Measurements from ENCODE around the gene HNRNPA1. TPM values are rescaled to one million over a fixed set of nuclear protein-coding genes. Genes with fewer than 3 reads are reported as not detected.

The HNRNPA1 gene
- total RNA-seq, 1 experiment from 2014 or later: 3,193 TPM

GRCh38 chr12:54329759-54330158 is 49.2 kb downstream of the HNRNPA1 start:
- H2BK5ac ChIP-seq (ENCODE audit: insufficient read length, low read length): no peak overlapping the region
- no peak overlapping the region for H2BK20ac ChIP-seq (ENCODE audit: low read depth, low read length, poor library complexity, severe bottlenecking)
- no peak overlapping the region for H3K23ac ChIP-seq (ENCODE audit: insufficient read length, low read depth, low read length)
- no peaks in the 10 kb centered on the region for H3K9me3 ChIP-seq (ENCODE audit: control insufficient read depth, low read depth, low read length)
- H3K14ac ChIP-seq (ENCODE audit: insufficient read depth, low read length): no peak overlapping the region
- no peaks in the 10 kb centered on the region; the same call in 1 of the 2 replicates for H3K79me2 ChIP-seq (ENCODE audit: insufficient read depth, low read length)
- H2AFZ ChIP-seq (ENCODE audit: low read length): no peak overlapping the region
- H3K56ac ChIP-seq (ENCODE audit: insufficient read length, low read depth, low read length): no peak overlapping the region
- no peaks in the 10 kb centered on the region for H3K4me1 ChIP-seq (ENCODE audit: insufficient read depth, low read length)
- no peaks in the 10 kb centered on the region; the same call in 1 of the 2 replicates for H3K27me3 ChIP-seq (ENCODE audit: insufficient read depth, low read length)
- Mint-ChIP-seq H3K36me3 (ENCODE audit: insufficient read depth in 1 of 3, low read depth in 3 of 3) (peaks cover 0 to 2% (median 0%) of the 10 kb centered on the region in 3 experiments; a peak in 2 of 7 replicates), H3K4me1 (peaks cover 19 to 26% of the 10 kb centered on the region in 2 experiments), H3K9me3 (no peaks in the 10 kb centered on the region), H3K4me3 (no peak overlapping the region), H3K27me3 (ENCODE audit: low read depth) (no peaks in the 10 kb centered on the region), H3K27ac (no peak overlapping the region)
- no peaks in the 10 kb centered on the region for H3K79me1 ChIP-seq (ENCODE audit: insufficient read depth, low read depth, low read length, poor library complexity, severe bottlenecking)
- H4K8ac ChIP-seq (replicated peaks; ENCODE audit: insufficient read length, low read depth, low read length): no peak overlapping the region
- H2BK12ac ChIP-seq (ENCODE audit: insufficient read length, low read depth, low read length): no peak overlapping the region
- H3T11ph ChIP-seq (ENCODE audit: low read length): no peak overlapping the region
- no peak overlapping the region for H4K5ac ChIP-seq (ENCODE audit: insufficient read length, low read depth, low read length)
- no peak overlapping the region for H2BK120ac ChIP-seq (ENCODE audit: low read depth, low read length, poor library complexity, severe bottlenecking)
- no peak overlapping the region for H3K27ac ChIP-seq (ENCODE audit: insufficient read length, low read depth, low read length)
- TF ChIP-seq CTCF (conservative IDR thresholded peaks at IDR 0.05): no peak
- H3K23me2 ChIP-seq (ENCODE audit: insufficient read length, low read depth, low read length, poor library complexity, severe bottlenecking): no peaks in the 10 kb centered on the region
- H4K91ac ChIP-seq (ENCODE audit: insufficient read length, low read depth, low read length): no peak overlapping the region
- no peak overlapping the region for H3K4ac ChIP-seq (ENCODE audit: low read depth, low read length)
- no peak overlapping the region for H2BK15ac ChIP-seq (ENCODE audit: low read depth, low read length)
- no CpG with 5 or more reads among the region's 5 CpGs for WGBS (ENCODE audit: extremely low coverage, insufficient read length, low lambda C conversion rate)
- no peak overlapping the region for H3K4me2 ChIP-seq (ENCODE audit: insufficient read depth, insufficient read length, low read length)
- no peaks in the 10 kb centered on the region for H4K20me1 ChIP-seq (ENCODE audit: control insufficient read depth, insufficient read depth, insufficient read length)
- no peak overlapping the region for H2AK5ac ChIP-seq (ENCODE audit: insufficient read length, low read length)
- no peak overlapping the region for H3K18ac ChIP-seq (ENCODE audit: insufficient read length, low read depth, low read length)
- DNase-seq: peak; percentile 57
- H3K9ac ChIP-seq (ENCODE audit: extremely low read depth, insufficient read length, low read length): no peak overlapping the region

All from H9 (cell line).